Lower lobe of right lung (tissue), 2 donors: Measurements from ENCODE around the gene ATP8B3. TPM values are rescaled to one million over a fixed set of nuclear protein-coding genes. Genes with fewer than 3 reads are reported as not detected.

Source experiments
- ATAC-seq, 2 donors: fragments of 200-7000 bp; cut with Tn5 transposase; one replicate each; pipeline ENCODE4 v1.9.1; 2020 to 2022; ENCODE audit warnings: mild to moderate bottlenecking in 2 of 2, moderate library complexity in 2 of 2
- DNase-seq: peaks from one replicate; pipeline ENCODE4 v3.0.0-alpha.2; 2020
- H3K27ac ChIP-seq: fragments of 200-600 bp; one replicate; pipeline ENCODE4 v1.8.0; 2022
- H3K27me3 ChIP-seq: fragments of 200-600 bp; one replicate; pipeline ENCODE4 v1.8.0; 2022; ENCODE audit warnings: low read depth
- H3K36me3 ChIP-seq: fragments of 200-600 bp; one replicate; pipeline ENCODE4 v1.8.0; 2022; ENCODE audit warnings: mild to moderate bottlenecking
- H3K4me1 ChIP-seq: fragments of 200-600 bp; one replicate; pipeline ENCODE4 v1.8.0; 2022
- H3K4me3 ChIP-seq: fragments of 200-600 bp; one replicate; pipeline ENCODE4 v1.8.0; 2022; ENCODE audit warnings: mild to moderate bottlenecking
- H3K9me3 ChIP-seq: fragments of 200-600 bp; one replicate; pipeline ENCODE4 v1.8.0; 2022
- CTCF ChIP-seq: fragments of 200-600 bp; IDR thresholded peaks from one replicate; pipeline ENCODE4 v1.8.0; 2022; ENCODE audit warnings: antibody characterized with exemption, mild to moderate bottlenecking
- intact Hi-C: fragments of 100-400 bp; cut with DNase I; formaldehyde crosslinking; loops from one replicate; pipeline ENCODE4 v1.11.0; 2022
- total RNA-seq: library from RNA; stranded (reverse); fragmentation: NEBNext Ultra II Directional; extraction: Animal tissue kit (Norgen Biotek cat#: 25700); gene quantifications from one replicate; pipeline ENCODE4 v1.2.1, GENCODE V29; 2021
- donor health status: DM: no; HTN: yes; CAD: no; lungs with severe emphysema.

The ATP8B3 gene
- total RNA-seq, 1 donor from 2014 or later: 2.1 TPM

- H3K36me3 ChIP-seq: peaks cover 54% of the 10 kb centered on the region
- no peak overlapping the region for H3K27ac ChIP-seq
- no peak for TF ChIP-seq CTCF
- DNase-seq: no peak
- H3K9me3 ChIP-seq: no peaks in the 10 kb centered on the region
- intact Hi-C loops: no loop called here
- H3K4me1 ChIP-seq: peaks cover 14% of the 10 kb centered on the region
- no peaks in the 10 kb centered on the region for H3K27me3 ChIP-seq
- ATAC-seq: no peak
- H3K4me3 ChIP-seq: no peak overlapping the region
Observed at GRCh38 chr19:1814833-1815604, 2.9 kb upstream of the ATP8B3 start.

- DNase-seq (no peak), ATAC-seq (no peak)
- no peaks in the 10 kb centered on the region for H3K27me3 ChIP-seq
- H3K9me3 ChIP-seq: no peaks in the 10 kb centered on the region
- no peak overlapping the region for H3K27ac ChIP-seq
- no peak overlapping the region for H3K4me3 ChIP-seq
- peaks cover 14% of the 10 kb centered on the region for H3K4me1 ChIP-seq
- no peak for TF ChIP-seq CTCF
- H3K36me3 ChIP-seq: peaks cover 48% of the 10 kb centered on the region
- intact Hi-C loops: no loop called here
Observed at GRCh38 chr19:1814391-1814790, 2.3 kb upstream of the ATP8B3 start.

- TF ChIP-seq CTCF: no peak
- Histone ChIP-seq H3K4me3 (peak overlapping the region; percentile 67), H3K4me1 (peaks cover 14% of the 10 kb centered on the region), H3K27me3 (no peaks in the 10 kb centered on the region), H3K36me3 (peaks cover 39% of the 10 kb centered on the region), H3K9me3 (no peaks in the 10 kb centered on the region), H3K27ac (peak overlapping the region; percentile 69)
- intact Hi-C loops: no loop called here
- DNase-seq (no peak), ATAC-seq (no peak)
Observed at GRCh38 chr19:1813192-1814182, 1.4 kb upstream of the ATP8B3 start.

GRCh38 chr19:1812426-1813191, 533 bp upstream of the ATP8B3 start:
- intact Hi-C loops: no loop called here
- peak; percentile 98 for DNase-seq
- peak overlapping the region; percentile 67 for H3K4me3 ChIP-seq

More at GRCh38 chr19:1812426-1813191, 533 bp upstream of the ATP8B3 start:
- peak overlapping the region; percentile 69 for H3K27ac ChIP-seq
- H3K27me3 ChIP-seq: no peaks in the 10 kb centered on the region
- no peaks in the 10 kb centered on the region for H3K9me3 ChIP-seq
- peak; percentile 52 for TF ChIP-seq CTCF
- peaks cover 30% of the 10 kb centered on the region for H3K36me3 ChIP-seq
- peaks cover 14% of the 10 kb centered on the region for H3K4me1 ChIP-seq
- ATAC-seq: peak; percentile 92 to 94
